Measurements from ENCODE around the gene HSD17B12. TPM values are rescaled to one million over a fixed set of nuclear protein-coding genes. Genes with fewer than 3 reads are reported as not detected.

Gene HSD17B12
- total RNA-seq, 2 donors from 2014 or later, result 18.5 to 19.1 TPM

DNA sequence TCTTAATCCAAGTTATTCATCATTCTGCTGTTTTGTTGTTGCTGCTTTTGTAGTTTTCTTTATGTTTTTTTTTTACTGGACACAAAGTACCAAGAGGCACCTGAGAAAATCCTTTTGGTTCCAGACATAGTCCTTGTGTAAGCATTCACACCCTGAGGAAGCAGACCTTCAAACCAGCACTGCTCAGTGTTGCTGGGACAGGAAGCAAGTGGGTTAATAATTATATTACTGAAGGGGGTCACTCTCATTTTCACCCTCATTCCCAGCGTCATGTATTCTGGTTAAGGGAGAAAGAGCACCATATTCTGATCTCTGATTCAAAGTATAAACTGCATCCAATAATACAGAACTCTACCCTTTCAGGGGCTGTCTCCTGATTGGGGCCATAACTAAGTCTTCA is 194.2 kb downstream of the HSD17B12 start:
- Mint-ChIP-seq H3K4me1 (no peaks in the 10 kb centered on the region), H3K27me3 (peaks cover 68% of the 10 kb centered on the region), H3K36me3 (ENCODE audit: low read depth) (peaks cover 2% of the 10 kb centered on the region), H3K27ac (no peak overlapping the region), H3K4me3 (no peak overlapping the region)
- DNase-seq (no peak), ATAC-seq (no peak)
- no peaks in the 10 kb centered on the region for H3K9me3 ChIP-seq (ENCODE audit: control insufficient read depth, low read length, poor library complexity, severe bottlenecking)

GRCh38 chr11:43879789-43880639 is 199.5 kb downstream of the HSD17B12 start:
- H3K27ac Mint-ChIP-seq, result peak overlapping the region; percentile 96
- ATAC-seq (peak; percentile 7), DNase-seq (no peak)
- H3K4me3 Mint-ChIP-seq, result peak overlapping the region; percentile 89
- no peaks in the 10 kb centered on the region for H3K36me3 Mint-ChIP-seq (ENCODE audit: low read depth)
- H3K9me3 ChIP-seq (ENCODE audit: control insufficient read depth, low read length, poor library complexity, severe bottlenecking), result peaks cover 4% of the 10 kb centered on the region
- peaks cover 29% of the 10 kb centered on the region for H3K27me3 Mint-ChIP-seq
- H3K4me1 Mint-ChIP-seq, result peaks cover 16% of the 10 kb centered on the region

- DNase-seq (peak; percentile 76 to 85 (median 83)), ATAC-seq (peak; percentile 99)
- peak within 1 kb of the TSS; percentile 96 for H3K27ac Mint-ChIP-seq
- no peaks in the 10 kb centered on the region for H3K36me3 Mint-ChIP-seq (ENCODE audit: low read depth)
- H3K4me1 Mint-ChIP-seq, result peaks cover 16% of the 10 kb centered on the region
- H3K4me3 Mint-ChIP-seq, result peak within 1 kb of the TSS; percentile 89
- peaks cover 4% of the 10 kb centered on the region for H3K9me3 ChIP-seq (ENCODE audit: control insufficient read depth, low read length, poor library complexity, severe bottlenecking)
- peaks cover 22% of the 10 kb centered on the region for H3K27me3 Mint-ChIP-seq
Observed at GRCh38 chr11:43880640-43881159, 200.2 kb downstream of the HSD17B12 start, which contains the start of gene ALKBH3. Gene ALKBH3, plus strand, starts transcription at chr11:43880831. Its CDS starts 1,822 bp downstream, at chr11:43882653.

DNA sequence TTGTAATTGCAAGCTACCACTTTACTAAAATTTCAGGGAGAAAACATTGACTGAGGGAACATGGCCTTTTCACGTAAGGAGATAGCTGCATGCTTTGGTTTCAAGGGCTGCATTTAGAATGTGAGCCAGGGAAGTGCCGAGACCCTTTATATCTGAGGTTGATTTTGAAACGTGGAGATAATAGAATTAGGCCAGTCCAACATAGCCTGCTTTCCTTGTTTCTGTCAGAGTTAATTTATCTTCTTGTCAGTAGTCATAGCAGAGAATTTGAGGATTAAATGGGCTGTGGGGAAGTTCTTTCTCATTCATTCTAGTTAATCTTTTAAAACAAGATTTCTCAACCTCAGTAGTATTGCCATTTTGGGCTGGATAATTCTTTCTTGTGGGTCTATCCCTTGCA is 212.3 kb downstream of the HSD17B12 start:
- H3K27me3 Mint-ChIP-seq, result no peaks in the 10 kb centered on the region
- H3K4me3 Mint-ChIP-seq, result no peak overlapping the region
- ATAC-seq (no peak), DNase-seq (no peak)
- H3K4me1 Mint-ChIP-seq, result peaks cover 7% of the 10 kb centered on the region
- H3K27ac Mint-ChIP-seq, result no peak overlapping the region
- peaks cover 12% of the 10 kb centered on the region for H3K36me3 Mint-ChIP-seq (ENCODE audit: low read depth)
- no peaks in the 10 kb centered on the region for H3K9me3 ChIP-seq (ENCODE audit: control insufficient read depth, low read length, poor library complexity, severe bottlenecking)

DNA sequence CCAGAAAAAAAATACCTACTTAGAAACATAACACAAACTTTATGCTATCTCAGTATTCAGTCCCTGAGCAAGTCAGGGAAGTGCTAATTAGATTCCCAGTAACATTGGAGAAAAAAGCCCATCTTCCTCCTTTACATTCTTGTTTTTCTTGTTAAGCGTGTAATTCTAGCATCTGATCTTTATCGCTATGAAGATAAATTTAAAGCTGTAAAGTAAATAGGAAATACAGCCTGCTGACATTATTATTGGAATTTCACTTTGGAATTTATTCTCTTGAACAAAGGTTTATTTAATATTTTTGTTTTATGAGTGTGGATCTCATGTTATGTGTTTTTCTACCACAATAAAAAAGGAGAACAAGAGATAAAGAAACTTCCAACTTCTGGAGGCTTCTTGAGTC is 214.0 kb downstream of the HSD17B12 start:
- no peak overlapping the region for H3K27ac Mint-ChIP-seq
- no peaks in the 10 kb centered on the region for H3K27me3 Mint-ChIP-seq
- peaks cover 7% of the 10 kb centered on the region for H3K4me1 Mint-ChIP-seq
- no peak for DNase-seq
- peaks cover 17% of the 10 kb centered on the region for H3K36me3 Mint-ChIP-seq (ENCODE audit: low read depth)
- no peaks in the 10 kb centered on the region for H3K9me3 ChIP-seq (ENCODE audit: control insufficient read depth, low read length, poor library complexity, severe bottlenecking)
- no peak for ATAC-seq
- no peak overlapping the region for H3K4me3 Mint-ChIP-seq

DNA sequence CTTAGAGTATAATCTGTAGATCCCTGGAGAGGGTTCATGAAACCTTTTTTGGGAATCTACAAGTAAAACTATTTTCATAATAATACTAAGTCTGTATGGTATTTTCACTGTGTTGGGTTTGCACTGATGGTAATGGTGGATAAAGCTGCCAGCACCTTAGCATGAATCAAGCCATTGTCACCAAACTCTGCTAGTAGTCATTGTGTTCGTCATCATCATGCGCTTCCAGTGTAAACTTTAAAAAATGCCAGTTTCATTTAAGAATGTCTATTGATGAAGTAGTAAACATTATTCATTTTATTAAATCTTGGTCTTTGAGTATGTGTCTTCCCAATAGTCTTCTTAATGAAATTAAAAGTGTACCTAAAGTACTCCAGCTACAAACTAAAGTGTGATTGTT is 215.1 kb downstream of the HSD17B12 start:
- DNase-seq (no peak), ATAC-seq (no peak)
- H3K27ac Mint-ChIP-seq, result no peak overlapping the region
- no peaks in the 10 kb centered on the region for H3K27me3 Mint-ChIP-seq
- H3K36me3 Mint-ChIP-seq (ENCODE audit: low read depth), result peaks cover 15% of the 10 kb centered on the region
- H3K4me3 Mint-ChIP-seq, result no peak overlapping the region
- peaks cover 5% of the 10 kb centered on the region for H3K4me1 Mint-ChIP-seq
- no peaks in the 10 kb centered on the region for H3K9me3 ChIP-seq (ENCODE audit: control insufficient read depth, low read length, poor library complexity, severe bottlenecking)

DNA sequence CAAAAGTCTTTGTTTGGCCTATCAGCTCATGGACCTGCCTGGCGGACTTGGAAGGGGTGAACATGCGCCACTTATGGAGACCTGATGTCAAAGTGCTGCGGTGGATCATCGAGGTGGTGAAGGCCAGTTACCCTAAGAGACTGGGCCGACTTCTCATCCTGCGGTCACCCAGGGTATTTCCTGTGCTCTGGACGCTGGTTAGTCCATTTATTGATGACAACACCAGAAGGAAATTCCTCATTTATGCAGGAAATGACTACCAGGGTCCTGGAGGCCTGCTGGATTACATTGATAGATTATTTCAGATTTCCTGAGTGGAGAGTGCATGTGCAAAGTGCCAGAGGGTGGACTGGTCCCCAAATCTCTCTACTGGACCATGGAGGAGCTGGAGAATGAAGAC is 218.0 kb downstream of the HSD17B12 start:
- Mint-ChIP-seq H3K4me1 (peaks cover 2% of the 10 kb centered on the region), H3K27me3 (no peaks in the 10 kb centered on the region), H3K4me3 (no peak overlapping the region), H3K27ac (no peak overlapping the region), H3K36me3 (ENCODE audit: low read depth) (peaks cover 9% of the 10 kb centered on the region)
- DNase-seq (no peak), ATAC-seq (no peak)
- H3K9me3 ChIP-seq (ENCODE audit: control insufficient read depth, low read length, poor library complexity, severe bottlenecking), result no peaks in the 10 kb centered on the region

DNA sequence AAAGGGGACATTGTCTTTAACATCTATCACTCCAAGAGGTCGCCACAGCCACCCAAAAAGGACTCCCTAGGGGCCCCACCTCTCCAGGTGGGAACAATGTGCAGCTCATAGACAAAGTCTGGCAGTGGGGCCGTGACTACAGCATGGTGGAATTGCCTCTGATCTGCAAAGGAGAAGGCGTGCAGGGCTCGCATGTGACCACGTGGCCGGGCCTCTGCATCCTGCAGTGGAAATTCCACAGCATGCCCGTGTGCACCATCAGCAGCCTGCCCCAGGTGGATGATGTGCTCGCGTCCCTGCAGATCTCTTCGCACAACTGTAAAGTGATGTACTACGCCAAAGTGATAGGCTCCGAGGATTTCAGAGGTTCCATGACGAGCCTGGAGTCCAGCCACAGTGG is 218.6 kb downstream of the HSD17B12 start:
- Mint-ChIP-seq H3K27me3 (no peaks in the 10 kb centered on the region), H3K4me3 (no peak overlapping the region), H3K4me1 (peaks cover 2% of the 10 kb centered on the region), H3K27ac (no peak overlapping the region), H3K36me3 (ENCODE audit: low read depth) (peaks cover 9% of the 10 kb centered on the region)
- no peak for DNase-seq
- H3K9me3 ChIP-seq (ENCODE audit: control insufficient read depth, low read length, poor library complexity, severe bottlenecking), result no peaks in the 10 kb centered on the region
- no peak for ATAC-seq

DNA sequence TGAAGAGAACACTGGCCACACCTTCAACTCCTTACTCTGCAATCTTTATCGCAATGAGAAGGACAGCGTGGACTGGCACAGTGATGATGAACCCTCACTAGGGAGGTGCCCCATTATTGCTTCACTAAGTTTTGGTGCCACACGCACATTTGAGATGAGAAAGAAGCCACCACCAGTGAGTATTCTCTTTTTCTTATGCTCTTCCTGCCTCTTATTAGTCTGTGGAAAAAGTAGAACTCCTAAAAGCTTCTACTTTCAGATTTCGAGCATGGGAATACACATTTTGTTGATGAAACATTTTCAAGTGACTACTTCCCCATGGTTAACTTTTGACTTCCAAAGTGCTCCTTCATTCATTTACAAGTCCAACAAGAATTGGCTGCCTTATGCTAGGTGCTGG is 221.0 kb downstream of the HSD17B12 start:
- no peak overlapping the region for H3K27ac Mint-ChIP-seq

GRCh38 chr11:43903078-43903477 is 222.5 kb downstream of the HSD17B12 start:
- Mint-ChIP-seq H3K27ac (no peak overlapping the region), H3K4me3 (no peak overlapping the region), H3K36me3 (ENCODE audit: low read depth) (peaks cover 14% of the 10 kb centered on the region), H3K4me1 (peaks cover 11% of the 10 kb centered on the region), H3K27me3 (no peaks in the 10 kb centered on the region)
- H3K9me3 ChIP-seq (ENCODE audit: control insufficient read depth, low read length, poor library complexity, severe bottlenecking), result no peaks in the 10 kb centered on the region
- ATAC-seq, result no peak
- DNase-seq, result no peak

More for the DNA sequence above, 221.0 kb downstream of the HSD17B12 start:
- ATAC-seq (no peak), DNase-seq (no peak)
- Mint-ChIP-seq H3K27me3 (no peaks in the 10 kb centered on the region), H3K4me3 (no peak overlapping the region), H3K36me3 (ENCODE audit: low read depth) (peaks cover 9% of the 10 kb centered on the region), H3K4me1 (peaks cover 4% of the 10 kb centered on the region)
- no peaks in the 10 kb centered on the region for H3K9me3 ChIP-seq (ENCODE audit: control insufficient read depth, low read length, poor library complexity, severe bottlenecking)

DNA sequence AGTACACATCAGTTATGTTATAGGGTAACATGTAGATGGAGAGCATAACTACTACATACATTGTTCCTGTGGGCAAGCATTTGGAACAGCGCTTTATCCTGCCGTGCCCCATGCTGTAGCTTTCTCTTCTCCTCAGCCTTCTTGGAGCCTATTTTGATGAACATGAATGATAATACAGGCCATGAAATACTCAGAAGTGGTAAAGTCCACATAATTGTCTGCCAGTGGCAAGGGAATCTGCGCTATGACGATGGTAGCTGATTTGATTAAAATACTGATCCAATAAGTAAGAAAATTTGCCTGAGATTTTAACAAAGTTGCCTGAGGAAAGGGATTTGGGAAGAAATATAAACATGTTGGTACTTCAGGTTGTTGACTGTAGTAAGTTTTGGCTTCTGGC is 223.4 kb downstream of the HSD17B12 start:
- Mint-ChIP-seq H3K4me1 (peaks cover 11% of the 10 kb centered on the region), H3K36me3 (ENCODE audit: low read depth) (peaks cover 11% of the 10 kb centered on the region), H3K27ac (peak overlapping the region; percentile 14), H3K4me3 (no peak overlapping the region), H3K27me3 (no peaks in the 10 kb centered on the region)
- DNase-seq, result no peak
- ATAC-seq, result no peak
- H3K9me3 ChIP-seq (ENCODE audit: control insufficient read depth, low read length, poor library complexity, severe bottlenecking), result no peaks in the 10 kb centered on the region

GRCh38 chr11:43904742-43905535 is 224.4 kb downstream of the HSD17B12 start:
- Mint-ChIP-seq H3K4me1 (peaks cover 14% of the 10 kb centered on the region), H3K27me3 (no peaks in the 10 kb centered on the region), H3K4me3 (no peak overlapping the region), H3K36me3 (ENCODE audit: low read depth) (peaks cover 14% of the 10 kb centered on the region), H3K27ac (no peak overlapping the region)
- ATAC-seq, result no peak
- H3K9me3 ChIP-seq (ENCODE audit: control insufficient read depth, low read length, poor library complexity, severe bottlenecking), result no peaks in the 10 kb centered on the region
- DNase-seq, result no peak

DNA sequence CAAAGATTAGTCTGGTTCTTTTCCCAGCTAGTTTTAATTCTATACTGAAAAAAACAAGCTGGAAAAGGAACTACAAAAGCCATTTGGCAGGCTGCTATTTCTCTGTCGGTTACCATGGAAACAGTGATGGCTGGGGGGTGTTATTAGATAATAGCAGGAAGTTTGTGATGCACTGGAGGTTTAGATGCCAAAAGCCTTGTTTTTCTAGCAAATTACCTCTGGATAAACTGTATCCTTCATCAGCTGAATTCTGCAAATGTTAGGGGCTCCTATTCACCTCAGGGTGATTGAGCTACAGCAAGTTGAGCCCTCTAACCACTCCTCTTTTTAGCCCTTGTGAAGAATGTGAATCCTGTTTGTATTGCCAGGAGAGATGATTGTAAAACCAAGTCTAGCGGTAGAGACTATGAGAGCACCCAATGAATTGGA is 225.3 kb downstream of the HSD17B12 start:
- DNase-seq (no peak), ATAC-seq (no peak)
- H3K9me3 ChIP-seq (ENCODE audit: control insufficient read depth, low read length, poor library complexity, severe bottlenecking), result no peaks in the 10 kb centered on the region
- Mint-ChIP-seq H3K36me3 (ENCODE audit: low read depth) (peaks cover 22% of the 10 kb centered on the region), H3K4me1 (peaks cover 20% of the 10 kb centered on the region), H3K27me3 (no peaks in the 10 kb centered on the region), H3K4me3 (no peak overlapping the region), H3K27ac (no peak overlapping the region)

All from T-helper 17 cell (primary cell).